NT2/D1 (cell line): Measurements from ENCODE around the gene DYNC1H1.
"Not testable (repeated sequence)": the region's sequence is repeated elsewhere in the genome, so short reads cannot be mapped to it uniquely, and the experiment has no call there.

Source experiments
- DNase-seq: peaks from one replicate; pipeline ENCODE4 v3.0.0-alpha.2; 2011; ENCODE audit warnings: low read depth, low spot score
- H3K27me3 ChIP-seq: 2 replicates; pipeline ENCODE4 v1.6.0; 2011; ENCODE audit warnings: mild to moderate bottlenecking; ENCODE audit not compliant: insufficient read length, insufficient read depth
- H3K36me3 ChIP-seq: 2 replicates; pipeline ENCODE4 v1.6.1; 2011; ENCODE audit warnings: mild to moderate bottlenecking, low read length, mixed read lengths; ENCODE audit not compliant: insufficient read depth, insufficient read length
- H3K4me1 ChIP-seq: 2 replicates; pipeline ENCODE4 v1.5.1; 2011; ENCODE audit not compliant: insufficient read depth, insufficient read length
- H3K4me3 ChIP-seq: 2 replicates; pipeline ENCODE4 v1.5.1; 2011; ENCODE audit warnings: low read depth; ENCODE audit not compliant: insufficient read length
- H3K9ac ChIP-seq: 2 replicates; pipeline ENCODE4 v1.6.0; 2011; ENCODE audit warnings: low read depth; ENCODE audit not compliant: insufficient read length
- H3K9me3 ChIP-seq: 2 replicates; pipeline ENCODE4 v1.5.1; 2011; ENCODE audit warnings: mild to moderate bottlenecking, low read length; ENCODE audit not compliant: insufficient read depth
- SUZ12 ChIP-seq: IDR thresholded peaks from 2 replicates; pipeline ENCODE4 v1.6.1; 2011; ENCODE audit not compliant: insufficient read length, insufficient read depth; ENCODE audit errors: extremely low read depth
- YY1 ChIP-seq: IDR thresholded peaks from 2 replicates; pipeline ENCODE4 v1.6.1; 2011; ENCODE audit not compliant: insufficient read length, insufficient read depth
- ZNF274 ChIP-seq: IDR thresholded peaks from 2 replicates; pipeline ENCODE4 v1.6.1; 2011; ENCODE audit warnings: mild to moderate bottlenecking, low read depth, low read length

Gene DYNC1H1

GRCh38 chr14:102057480-102058114 lies 93.2 kb downstream of the DYNC1H1 start:
- H3K36me3 ChIP-seq: peaks cover 23% of the 10 kb centered on the region

GRCh38 chr14:102058146-102058545 lies 93.8 kb downstream of the DYNC1H1 start:
- Histone ChIP-seq H3K36me3 (peaks cover 20% of the 10 kb centered on the region), H3K9me3 (no peaks in the 10 kb centered on the region), H3K4me3 (no peak overlapping the region), H3K4me1 (peaks cover 16% of the 10 kb centered on the region), H3K27me3 (no peaks in the 10 kb centered on the region), H3K9ac (no peak overlapping the region)
- peak; percentile 23 for DNase-seq
- TF ChIP-seq ZNF274: no peak
- no peak for TF ChIP-seq SUZ12
- no peak for TF ChIP-seq YY1

More at GRCh38 chr14:102057480-102058114, 93.2 kb downstream of the DYNC1H1 start:
- Histone ChIP-seq H3K9ac (no peak overlapping the region), H3K9me3 (no peaks in the 10 kb centered on the region), H3K4me1 (peaks cover 16% of the 10 kb centered on the region), H3K4me3 (no peak overlapping the region), H3K27me3 (no peaks in the 10 kb centered on the region)
- no peak for DNase-seq
- TF ChIP-seq SUZ12: no peak
- no peak for TF ChIP-seq ZNF274
- TF ChIP-seq YY1: no peak

GRCh38 chr14:102058961-102059360 lies 94.6 kb downstream of the DYNC1H1 start:
- peaks cover 20% of the 10 kb centered on the region for H3K4me1 ChIP-seq
- no peak overlapping the region for H3K4me3 ChIP-seq
- no peak for TF ChIP-seq ZNF274
- TF ChIP-seq SUZ12: no peak
- no peak for TF ChIP-seq YY1
- DNase-seq: no peak
- peaks cover 16% of the 10 kb centered on the region for H3K36me3 ChIP-seq
- no peak overlapping the region for H3K9ac ChIP-seq
- H3K27me3 ChIP-seq: no peaks in the 10 kb centered on the region
- H3K9me3 ChIP-seq: no peaks in the 10 kb centered on the region

GRCh38 chr14:102063109-102063807 lies 98.9 kb downstream of the DYNC1H1 start:
- H3K4me3 ChIP-seq: no peak overlapping the region
- H3K4me1 ChIP-seq: peaks cover 4% of the 10 kb centered on the region
- H3K9me3 ChIP-seq: no peaks in the 10 kb centered on the region
- no peak overlapping the region for H3K9ac ChIP-seq
- DNase-seq: no peak
- no peaks in the 10 kb centered on the region for H3K27me3 ChIP-seq
- no peaks in the 10 kb centered on the region for H3K36me3 ChIP-seq
- TF ChIP-seq YY1 (no peak), ZNF274 (no peak), SUZ12 (no peak)

GRCh38 chr14:102063808-102064429 lies 99.5 kb downstream of the DYNC1H1 start:
- TF ChIP-seq ZNF274: no peak
- no peak for TF ChIP-seq SUZ12
- TF ChIP-seq YY1: no peak
- no peak for DNase-seq
- Histone ChIP-seq H3K9me3 (no peaks in the 10 kb centered on the region), H3K9ac (no peak overlapping the region), H3K27me3 (no peaks in the 10 kb centered on the region), H3K4me1 (peaks cover 4% of the 10 kb centered on the region), H3K4me3 (no peak overlapping the region), H3K36me3 (no peaks in the 10 kb centered on the region)

- not testable (repeated sequence) for H3K36me3 ChIP-seq, H3K9me3 ChIP-seq, H3K4me1 ChIP-seq, H3K9ac ChIP-seq, H3K4me3 ChIP-seq, H3K27me3 ChIP-seq, DNase-seq
These were observed 100.2 kb downstream of the DYNC1H1 start for GRCh38 chr14:102064590-102064989.

- Histone ChIP-seq H3K27me3 (no peaks in the 10 kb centered on the region), H3K36me3 (peaks cover 2% of the 10 kb centered on the region), H3K9me3 (no peaks in the 10 kb centered on the region), H3K9ac (no peak overlapping the region), H3K4me3 (no peak overlapping the region), H3K4me1 (peaks cover 4% of the 10 kb centered on the region)
- no peak for DNase-seq
- TF ChIP-seq SUZ12: no peak
- TF ChIP-seq ZNF274: no peak
- TF ChIP-seq YY1: no peak
These were observed 101.7 kb downstream of the DYNC1H1 start for GRCh38 chr14:102066041-102066451.
